Stimulated activated CD8-positive, alpha-beta memory T cell treated with anti-CD3 and anti-CD28 coated beads, Interleukin-7, amount 100 ng/mL, for 1 hour (primary cell): Measurements from ENCODE around the gene HOXC6.
A peak's percentile ranks its signal among the peaks of the same experiment; 100 is the strongest.

Experiments used
- DNase-seq, 2 donors: peaks; one replicate each; pipeline ENCODE4 v3.0.0-alpha.2; 2020; ENCODE audit warnings: low read depth in 2 of 2

HOXC6 gene

GRCh38 chr12:54015018-54015931 is 13.0 kb upstream of the HOXC6 start:
- no peak for DNase-seq

- no peak for DNase-seq
These were observed 12.2 kb upstream of the HOXC6 start for GRCh38 chr12:54016051-54016450.

- no peak for DNase-seq
These were observed 11.7 kb upstream of the HOXC6 start for GRCh38 chr12:54016478-54016964.

- DNase-seq, result no peak
These were observed 11.0 kb upstream of the HOXC6 start for GRCh38 chr12:54017027-54017788.

GRCh38 chr12:54017878-54018467 is 10.3 kb upstream of the HOXC6 start:
- peak; percentile 35 to 50 for DNase-seq

- no peak for DNase-seq
These were observed 9.7 kb upstream of the HOXC6 start for GRCh38 chr12:54018468-54018984.

GRCh38 chr12:54019091-54019811 is 9.0 kb upstream of the HOXC6 start:
- DNase-seq, result no peak

GRCh38 chr12:54019924-54020590 is 8.2 kb upstream of the HOXC6 start:
- DNase-seq, result no peak

GRCh38 chr12:54020591-54021405 is 7.4 kb upstream of the HOXC6 start:
- no peak for DNase-seq

GRCh38 chr12:54021432-54022013 is 6.7 kb upstream of the HOXC6 start:
- DNase-seq, result no peak

GRCh38 chr12:54022960-54023884 is 5.0 kb upstream of the HOXC6 start:
- no peak for DNase-seq

GRCh38 chr12:54024127-54024526 is 4.1 kb upstream of the HOXC6 start:
- no peak for DNase-seq

GRCh38 chr12:54024581-54025305 is 3.5 kb upstream of the HOXC6 start:
- DNase-seq, result no peak

GRCh38 chr12:54025499-54026405 is 2.5 kb upstream of the HOXC6 start:
- DNase-seq, result no peak

- DNase-seq, result no peak
These were observed 1.4 kb upstream of the HOXC6 start for GRCh38 chr12:54026640-54027441.

- DNase-seq, result no peak
These were observed 826 bp upstream of the HOXC6 start for GRCh38 chr12:54027442-54027786.
